ENCODE results near the gene COPG1. TPM values are rescaled to one million over a fixed set of nuclear protein-coding genes. Genes with fewer than 3 reads are reported as not detected.
A peak's percentile ranks its signal among the peaks of the same experiment; 100 is the strongest.

The COPG1 gene
- total and polyA plus RNA-seq, 2 of the 13 experiments (the other 11 are each of a cell fraction or from before 2014, with no cell fraction given) = 98.6 to 166 TPM

GRCh38 chr3:129316248-129317013, 67.0 kb downstream of the COPG1 start (continued):
- TF ChIP-seq ZNF816 (CRISPR knock-in tag; IDR thresholded peaks at IDR 0.05; ENCODE audit: borderline replicate concordance) (no peak), TBL1XR1 (IDR thresholded peaks at IDR 0.05; ENCODE audit: borderline replicate concordance, low read length, partially characterized antibody) (no peak), STAG1 (CRISPR knock-in tag; IDR thresholded peaks at IDR 0.05) (peak; percentile 58), SPEN (CRISPR knock-in tag; IDR thresholded peaks at IDR 0.05; ENCODE audit: low read depth) (peak; percentile 47), ZBTB10 (CRISPR knock-in tag; IDR thresholded peaks at IDR 0.05; ENCODE audit: borderline replicate concordance) (no peak), PHF8 (CRISPR knock-in tag; IDR thresholded peaks at IDR 0.05) (peak; percentile 75), WIZ (CRISPR knock-in tag; IDR thresholded peaks at IDR 0.05) (peak; percentile 41; the same call in 1 of the 2 replicates), TCF12 (IDR thresholded peaks at IDR 0.05) (no peak), TCF12 (CRISPR knock-in tag; IDR thresholded peaks at IDR 0.05) (peak; percentile 50; the same call in 1 of the 2 replicates), ERF (CRISPR knock-in tag; IDR thresholded peaks at IDR 0.05) (peak; percentile 92), NONO (IDR thresholded peaks at IDR 0.05) (no peak), NONO (CRISPR knock-in tag; conservative IDR thresholded peaks at IDR 0.05) (peak; percentile 41; the same call in 1 of the 2 replicates), ZNF138 (CRISPR knock-in tag; IDR thresholded peaks at IDR 0.05; ENCODE audit: low read depth) (0 out of 2 replicates have a peak, but pooled peaks have one; percentile 79), ONECUT2 (CRISPR knock-in tag; IDR thresholded peaks at IDR 0.05) (no peak), ZNF782 (CRISPR knock-in tag; IDR thresholded peaks at IDR 0.05; ENCODE audit: borderline replicate concordance) (no peak), FOXO4 (CRISPR knock-in tag; conservative IDR thresholded peaks at IDR 0.05) (0 out of 2 replicates have a peak, but pooled peaks have one; percentile 31), SNRNP70 (IDR thresholded peaks at IDR 0.05; ENCODE audit: low read depth, low read length) (no peak), ATF6 (CRISPR knock-in tag; conservative IDR thresholded peaks at IDR 0.05) (no peak; the same call in 1 of the 2 replicates), FLYWCH1 (CRISPR knock-in tag; IDR thresholded peaks at IDR 0.05) (0 out of 2 replicates have a peak, but pooled peaks have one; percentile 45), NR2F2 (IDR thresholded peaks at IDR 0.05; ENCODE audit: borderline replicate concordance, low read depth) (0 out of 2 replicates have a peak, but pooled peaks have one; percentile 15), ZNF282 (IDR thresholded peaks at IDR 0.05; ENCODE audit: partially characterized antibody) (no peak)
- TF ChIP-seq, protein P1, sequence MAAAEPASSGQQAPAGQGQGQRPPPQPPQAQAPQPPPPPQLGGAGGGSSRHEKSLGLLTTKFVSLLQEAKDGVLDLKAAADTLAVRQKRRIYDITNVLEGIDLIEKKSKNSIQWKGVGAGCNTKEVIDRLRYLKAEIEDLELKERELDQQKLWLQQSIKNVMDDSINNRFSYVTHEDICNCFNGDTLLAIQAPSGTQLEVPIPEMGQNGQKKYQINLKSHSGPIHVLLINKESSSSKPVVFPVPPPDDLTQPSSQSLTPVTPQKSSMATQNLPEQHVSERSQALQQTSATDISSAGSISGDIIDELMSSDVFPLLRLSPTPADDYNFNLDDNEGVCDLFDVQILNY (CRISPR knock-in tag; conservative IDR thresholded peaks at IDR 0.05) = peak; percentile 80; the same call in 1 of the 2 replicates
- TF ChIP-seq, protein P2, sequence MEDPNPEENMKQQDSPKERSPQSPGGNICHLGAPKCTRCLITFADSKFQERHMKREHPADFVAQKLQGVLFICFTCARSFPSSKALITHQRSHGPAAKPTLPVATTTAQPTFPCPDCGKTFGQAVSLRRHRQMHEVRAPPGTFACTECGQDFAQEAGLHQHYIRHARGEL (CRISPR knock-in tag; IDR thresholded peaks at IDR 0.05) = no peak
